Hepatocyte (in vitro differentiated cells): ENCODE data around the gene POGK.

Experiments used
- EZH2 ChIP-seq: fragments of 200-600 bp; sonication (generic); IDR thresholded peaks from 2 replicates; pipeline ENCODE4 v1.6.1; 2016; ENCODE audit warnings: antibody characterized with exemption, mild to moderate bottlenecking, borderline replicate concordance
- EZH2phosphoT487 ChIP-seq: fragments of 200-600 bp; sonication (generic); IDR thresholded peaks from one replicate; pipeline ENCODE4 v1.6.1; 2018; ENCODE audit warnings: antibody characterized with exemption, mild to moderate bottlenecking, low read depth, moderate library complexity; ENCODE audit not compliant: unreplicated experiment, severe bottlenecking
- TF ChIP-seq, protein P1 (sequence below): fragments of 200-600 bp; sonication (generic); IDR thresholded peaks from 2 replicates; pipeline ENCODE4 v1.5.1; 2016; ENCODE audit warnings: antibody characterized with exemption, mild to moderate bottlenecking; ENCODE audit not compliant: poor library complexity

DNA sequence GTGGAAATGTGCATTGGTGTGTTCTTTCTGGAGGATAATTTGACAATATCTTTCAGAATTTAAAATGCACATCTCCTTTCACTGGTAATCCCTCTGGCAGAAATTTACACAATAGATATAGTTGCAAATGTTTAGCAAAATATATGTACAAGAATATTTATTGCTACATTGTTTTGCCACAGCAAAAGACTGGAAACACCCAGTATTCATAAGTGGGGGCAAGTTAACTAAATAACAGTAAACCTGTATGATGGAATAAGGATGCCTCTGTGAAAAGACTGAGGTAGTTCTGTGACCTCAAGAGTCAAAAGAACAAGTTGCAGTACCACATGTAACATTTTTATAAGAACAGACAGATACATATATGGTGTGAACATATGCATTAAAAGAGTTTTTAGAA, 50.5 kb downstream of the POGK start:
- TF ChIP-seq, protein P1, sequence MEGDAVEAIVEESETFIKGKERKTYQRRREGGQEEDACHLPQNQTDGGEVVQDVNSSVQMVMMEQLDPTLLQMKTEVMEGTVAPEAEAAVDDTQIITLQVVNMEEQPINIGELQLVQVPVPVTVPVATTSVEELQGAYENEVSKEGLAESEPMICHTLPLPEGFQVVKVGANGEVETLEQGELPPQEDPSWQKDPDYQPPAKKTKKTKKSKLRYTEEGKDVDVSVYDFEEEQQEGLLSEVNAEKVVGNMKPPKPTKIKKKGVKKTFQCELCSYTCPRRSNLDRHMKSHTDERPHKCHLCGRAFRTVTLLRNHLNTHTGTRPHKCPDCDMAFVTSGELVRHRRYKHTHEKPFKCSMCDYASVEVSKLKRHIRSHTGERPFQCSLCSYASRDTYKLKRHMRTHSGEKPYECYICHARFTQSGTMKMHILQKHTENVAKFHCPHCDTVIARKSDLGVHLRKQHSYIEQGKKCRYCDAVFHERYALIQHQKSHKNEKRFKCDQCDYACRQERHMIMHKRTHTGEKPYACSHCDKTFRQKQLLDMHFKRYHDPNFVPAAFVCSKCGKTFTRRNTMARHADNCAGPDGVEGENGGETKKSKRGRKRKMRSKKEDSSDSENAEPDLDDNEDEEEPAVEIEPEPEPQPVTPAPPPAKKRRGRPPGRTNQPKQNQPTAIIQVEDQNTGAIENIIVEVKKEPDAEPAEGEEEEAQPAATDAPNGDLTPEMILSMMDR, result no peak
- no peak for TF ChIP-seq EZH2
- no peak for TF ChIP-seq EZH2phosphoT487
